GM18517 (cell line): ENCODE measurements around the gene TMEM14A.

Experiments
- ATAC-seq: cut with Tn5 transposase; IDR thresholded peaks from one replicate; pipeline ENCODE4 v1.9.1; 2021; ENCODE audit warnings: mild to moderate bottlenecking, moderate library complexity; ENCODE audit not compliant: unreplicated experiment

Gene TMEM14A, protein sequence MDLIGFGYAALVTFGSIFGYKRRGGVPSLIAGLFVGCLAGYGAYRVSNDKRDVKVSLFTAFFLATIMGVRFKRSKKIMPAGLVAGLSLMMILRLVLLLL

DNA sequence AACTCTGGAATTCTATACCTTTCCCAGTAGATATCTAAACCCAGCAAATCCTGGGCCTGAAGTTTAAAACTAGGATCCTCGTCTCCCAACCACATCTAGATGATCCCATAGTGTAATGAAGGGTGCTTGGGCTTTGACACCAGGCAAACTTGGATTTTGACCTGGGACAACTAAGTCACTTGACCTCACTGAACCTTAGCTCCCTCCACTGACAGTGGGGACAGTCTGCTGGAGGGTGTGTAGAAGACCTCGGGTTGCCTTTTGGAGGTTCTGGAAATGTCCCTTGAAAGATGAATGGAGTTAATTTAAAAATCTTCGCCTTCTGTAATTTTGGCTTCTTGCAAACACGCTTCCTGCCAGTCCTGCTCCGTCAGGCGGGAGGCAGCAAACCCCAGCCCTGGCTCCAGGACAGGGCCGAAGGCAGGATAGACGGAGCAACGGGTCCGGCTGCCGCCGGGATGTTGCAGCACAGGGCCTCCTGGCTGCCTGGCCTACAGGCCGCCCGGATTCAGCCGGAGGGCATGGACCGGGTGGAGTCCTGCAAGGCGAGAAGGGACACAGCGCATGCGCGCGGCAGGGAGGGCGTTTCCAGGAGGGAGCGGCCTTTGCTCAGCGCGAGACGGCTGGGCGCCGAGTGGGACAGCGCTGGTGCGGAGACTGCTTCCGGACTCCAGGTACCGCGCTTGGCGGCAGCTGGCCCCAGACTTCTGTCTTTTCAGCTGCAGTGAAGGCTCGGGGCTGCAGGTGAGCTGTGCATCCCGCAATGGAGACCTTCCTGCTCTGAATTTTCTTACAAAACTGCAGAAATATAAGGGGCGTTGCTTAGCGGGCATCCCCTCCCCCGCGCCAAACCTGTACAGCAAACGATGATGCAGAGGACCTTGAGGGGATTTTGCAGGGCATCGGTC is at the start of gene TMEM14A:
Gene TMEM14A (plus strand): TSS at position 612 of the 908 bp plus-strand sequence. CDS start 5,990 bp downstream, outside the sequence.
- ATAC-seq = peak; percentile 94

DNA sequence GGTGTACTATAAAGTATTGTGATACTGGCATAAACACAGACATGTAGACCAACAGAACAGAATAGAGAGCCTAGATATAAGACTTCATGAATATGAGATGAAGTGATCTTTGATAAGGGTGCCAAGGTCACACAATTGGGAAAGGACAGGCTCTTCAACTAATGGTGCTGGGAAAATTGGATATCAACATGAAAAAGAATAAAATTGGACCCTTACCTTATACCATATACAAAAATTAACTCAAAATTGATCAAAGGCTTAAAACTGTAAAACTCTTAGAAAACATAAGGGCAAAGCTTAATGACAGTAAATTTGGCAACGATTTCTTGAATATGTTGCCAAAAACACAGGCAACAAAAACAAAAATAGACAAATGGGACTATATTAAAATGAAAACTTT is 49.3 kb upstream of the TMEM14A start:
- no peak for ATAC-seq

DNA sequence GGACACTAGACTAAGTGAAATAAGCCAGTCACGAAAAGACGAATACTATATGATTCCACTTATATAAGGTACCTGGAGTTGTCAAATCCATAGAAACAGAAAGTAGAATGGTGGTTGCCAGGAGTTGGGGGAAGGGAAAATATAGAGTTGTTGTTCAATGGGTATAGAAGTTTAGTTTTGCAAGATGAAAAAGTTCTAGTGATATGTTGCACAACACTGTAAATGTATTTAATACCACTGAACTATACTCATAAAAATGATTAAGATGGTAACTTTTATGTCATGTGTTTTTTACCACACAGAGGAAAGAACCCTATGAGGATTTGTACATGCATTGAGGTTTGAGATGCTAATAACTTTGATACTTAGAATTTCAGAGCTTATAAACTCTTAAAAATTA is 48.1 kb upstream of the TMEM14A start:
- no peak for ATAC-seq

DNA sequence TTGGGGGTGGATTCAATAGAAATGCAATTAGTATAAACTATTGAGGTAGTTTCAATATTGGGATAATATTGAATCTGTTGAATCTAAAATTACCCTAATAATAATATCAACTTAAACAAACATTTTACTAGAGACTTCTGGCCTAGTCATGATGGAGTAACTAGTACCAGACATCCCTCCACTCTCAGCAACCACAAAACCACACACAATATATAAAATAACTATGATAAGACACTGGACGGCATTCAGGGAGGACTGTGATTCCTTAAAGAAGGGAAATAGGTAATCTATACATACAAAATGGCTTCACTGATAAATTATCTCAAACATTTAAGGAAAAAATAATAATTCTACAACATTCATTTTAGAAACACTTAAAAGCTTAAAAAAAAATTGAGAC is 38.9 kb upstream of the TMEM14A start:
- ATAC-seq = no peak

DNA sequence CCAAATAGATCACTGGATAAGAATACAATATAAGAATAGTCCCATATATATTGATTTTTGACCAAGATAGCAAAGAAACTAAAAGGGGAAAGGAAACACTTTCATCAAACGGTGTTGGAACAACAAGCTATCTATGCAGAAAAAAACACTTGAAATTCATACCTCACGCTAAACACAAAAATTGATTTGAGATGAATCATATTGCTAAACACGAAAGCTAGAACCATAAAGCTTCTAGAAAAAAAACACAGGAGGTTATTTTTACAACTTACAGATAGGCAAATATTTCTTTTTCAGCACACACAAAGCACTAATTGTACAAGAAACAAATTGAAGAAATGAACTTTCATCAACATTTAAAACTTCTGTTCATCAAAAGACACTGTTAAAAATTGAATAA is 36.7 kb upstream of the TMEM14A start:
- ATAC-seq = no peak

DNA sequence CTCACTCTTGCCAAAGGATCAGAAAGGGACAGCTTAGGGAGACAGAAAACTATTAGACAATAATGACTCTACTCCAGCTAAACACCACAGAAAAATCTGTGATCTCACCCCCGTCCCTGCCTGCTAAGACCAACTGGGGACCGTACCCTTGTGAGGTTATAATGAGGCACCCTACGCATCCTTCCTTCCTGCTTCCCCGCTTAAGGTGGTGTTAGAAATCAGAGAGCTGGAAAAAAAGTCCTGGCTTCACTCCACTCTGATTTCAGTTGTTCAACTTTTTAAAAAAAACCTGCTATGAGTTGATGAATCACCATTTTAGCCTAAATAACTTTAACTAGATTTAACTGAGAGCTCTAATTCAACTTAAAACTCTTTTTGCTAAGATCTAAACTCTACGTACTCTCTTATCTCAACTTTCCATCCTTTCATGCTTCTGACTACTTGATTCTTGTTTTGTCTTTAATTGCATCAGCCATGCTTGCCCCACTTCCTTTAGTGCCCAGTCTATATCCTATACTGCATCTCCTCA is 35.8 kb upstream of the TMEM14A start:
- no peak for ATAC-seq

DNA sequence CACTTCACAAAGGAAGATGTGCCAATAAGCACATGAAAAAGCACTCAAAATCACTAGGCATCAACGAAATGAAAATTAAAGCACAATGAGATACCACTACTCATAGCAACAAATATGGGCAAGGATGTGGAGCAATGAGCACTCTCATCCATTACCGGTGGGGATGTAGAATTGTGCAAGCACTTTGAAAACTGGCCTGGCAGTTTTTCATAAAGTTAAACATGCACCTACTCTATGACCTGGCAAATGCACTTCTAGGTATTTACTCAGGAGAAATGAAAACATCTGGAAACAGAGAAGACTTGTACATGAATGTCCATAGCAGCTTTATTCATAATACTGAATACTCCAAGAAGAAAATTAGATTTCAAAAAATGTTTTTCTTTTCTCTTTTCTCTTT is 34.1 kb upstream of the TMEM14A start:
- ATAC-seq = no peak

DNA sequence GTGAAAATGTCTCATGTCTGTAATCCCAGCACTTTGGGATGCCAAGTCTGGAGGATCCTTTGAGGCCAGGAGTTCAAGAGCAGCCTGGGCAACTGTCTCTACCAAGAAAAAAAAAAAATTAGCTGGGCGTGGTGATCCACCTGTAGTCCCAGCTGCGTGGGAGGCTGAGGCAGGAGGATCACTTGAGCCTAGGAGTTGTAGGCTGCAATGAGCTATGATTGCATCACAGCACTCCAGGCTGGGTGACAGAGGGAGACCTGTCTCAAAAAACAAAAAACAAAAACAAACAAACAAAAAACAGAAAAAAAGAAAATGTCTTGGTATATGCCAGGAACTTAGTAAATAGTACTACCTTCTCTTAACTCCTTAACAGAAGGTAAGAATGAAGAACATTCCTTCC is 31.4 kb upstream of the TMEM14A start:
- ATAC-seq = no peak

DNA sequence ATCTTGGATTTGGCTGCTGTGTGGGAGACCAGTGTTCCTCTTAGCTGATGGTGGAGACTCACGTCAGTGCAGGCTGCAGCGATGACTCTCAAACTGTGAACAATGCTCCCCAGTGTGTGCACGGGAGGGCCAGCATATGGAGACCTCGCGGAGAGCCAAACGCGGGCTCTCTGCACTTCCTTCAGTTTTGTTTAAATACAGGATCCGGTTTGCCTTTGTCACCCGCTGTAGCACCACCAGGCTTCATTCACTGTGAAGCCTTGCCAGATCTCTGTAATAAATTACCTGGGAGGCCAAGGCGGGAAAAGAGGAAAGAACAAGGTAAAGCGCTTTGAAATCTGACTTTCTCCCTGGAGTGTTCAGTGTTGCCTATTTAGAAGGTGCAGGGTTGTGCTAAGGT is 30.7 kb upstream of the TMEM14A start:
- ATAC-seq = no peak

DNA sequence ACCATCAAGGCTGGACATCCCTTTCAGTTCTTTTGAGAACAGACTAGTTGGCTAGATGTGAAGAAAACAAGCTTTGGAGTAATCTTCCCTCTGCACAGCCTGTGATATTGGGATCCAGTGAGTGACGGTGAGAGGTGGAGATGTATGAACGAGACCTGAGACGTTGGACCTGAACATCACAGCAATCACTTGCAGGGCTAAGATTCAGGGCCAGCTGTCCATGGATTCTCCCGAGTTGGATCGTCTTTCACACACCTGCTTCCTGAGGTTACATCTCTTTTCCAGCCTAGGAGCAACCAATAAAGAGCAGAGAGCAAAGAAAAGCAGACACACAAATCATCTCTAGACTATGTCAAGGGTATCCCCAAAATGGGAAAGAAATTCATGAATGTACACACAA is 30.0 kb upstream of the TMEM14A start:
- no peak for ATAC-seq

DNA sequence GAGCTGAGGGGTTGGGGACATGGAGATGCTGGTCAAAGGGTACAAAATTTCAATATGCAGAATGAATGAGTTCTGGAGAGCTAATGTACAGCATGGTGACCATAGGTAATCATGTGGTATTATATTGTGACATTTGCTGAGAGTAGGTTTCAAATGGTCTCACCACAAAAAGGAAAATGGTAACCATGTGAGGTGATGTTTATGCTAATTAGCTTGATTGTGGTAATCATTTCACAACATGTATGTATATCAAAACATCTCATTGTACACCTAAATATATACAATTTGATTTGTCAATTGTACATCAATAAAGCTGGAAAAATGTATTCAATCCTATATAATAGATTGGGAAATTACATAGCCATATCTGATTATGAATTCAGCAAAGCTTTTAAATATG is 29.5 kb upstream of the TMEM14A start:
- ATAC-seq = no peak

DNA sequence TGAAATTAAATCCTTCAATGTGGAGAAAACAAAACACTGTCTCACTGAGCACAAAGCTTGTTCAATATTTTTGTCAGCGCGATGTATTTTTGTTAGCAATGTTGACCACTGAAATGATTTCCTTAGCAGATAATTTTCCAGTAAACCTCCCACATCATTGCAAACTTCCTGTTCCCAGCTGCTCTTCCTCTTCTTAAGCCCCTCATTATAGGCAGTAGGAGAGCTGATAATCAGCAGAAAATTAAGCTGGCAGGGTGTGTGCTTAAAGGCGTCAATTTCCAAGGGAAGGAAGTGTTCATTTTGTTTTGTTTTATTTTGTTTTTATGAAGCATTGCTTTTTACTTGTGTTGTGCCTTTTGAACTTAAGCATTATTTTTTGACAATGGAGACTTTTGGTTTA is 29.1 kb upstream of the TMEM14A start:
- no peak for ATAC-seq

DNA sequence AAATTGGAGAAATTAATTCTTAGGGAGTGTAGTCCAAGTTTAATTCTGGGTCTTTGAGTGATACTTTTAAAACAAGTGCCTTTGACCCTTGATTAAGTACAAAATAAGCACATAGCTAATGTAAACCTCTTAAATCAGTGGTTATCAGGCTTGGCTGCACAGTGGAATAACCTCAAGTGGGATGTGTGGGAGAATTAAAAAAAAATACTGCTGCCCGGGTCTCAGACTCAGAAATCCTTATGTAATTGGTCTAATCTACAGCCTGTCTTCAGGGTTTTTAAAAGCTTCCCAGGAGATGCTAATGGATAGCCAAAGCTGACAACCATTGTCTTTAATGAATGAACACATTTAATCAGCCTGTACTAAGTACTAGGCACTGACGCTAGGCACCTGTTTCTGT is 28.5 kb upstream of the TMEM14A start:
- no peak for ATAC-seq

DNA sequence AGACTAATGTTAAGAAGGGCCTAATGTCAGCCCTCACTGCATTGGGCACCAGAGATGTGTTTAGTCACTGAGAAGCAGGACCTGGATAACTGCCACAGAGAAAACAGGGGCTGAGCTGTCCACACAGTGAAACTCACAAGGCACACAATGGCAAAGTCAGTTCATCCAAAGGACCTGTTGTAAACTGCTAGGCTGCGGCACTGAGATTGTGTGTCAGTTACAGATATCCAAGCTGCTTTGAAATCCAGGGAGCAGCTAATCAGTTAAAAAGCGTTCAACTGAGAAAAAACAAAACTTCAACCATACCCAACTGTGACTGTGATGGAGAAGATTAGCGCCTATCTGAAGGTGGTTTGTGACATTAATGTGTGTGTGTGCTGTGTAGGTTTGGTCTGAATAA is 27.8 kb upstream of the TMEM14A start:
- ATAC-seq = no peak

DNA sequence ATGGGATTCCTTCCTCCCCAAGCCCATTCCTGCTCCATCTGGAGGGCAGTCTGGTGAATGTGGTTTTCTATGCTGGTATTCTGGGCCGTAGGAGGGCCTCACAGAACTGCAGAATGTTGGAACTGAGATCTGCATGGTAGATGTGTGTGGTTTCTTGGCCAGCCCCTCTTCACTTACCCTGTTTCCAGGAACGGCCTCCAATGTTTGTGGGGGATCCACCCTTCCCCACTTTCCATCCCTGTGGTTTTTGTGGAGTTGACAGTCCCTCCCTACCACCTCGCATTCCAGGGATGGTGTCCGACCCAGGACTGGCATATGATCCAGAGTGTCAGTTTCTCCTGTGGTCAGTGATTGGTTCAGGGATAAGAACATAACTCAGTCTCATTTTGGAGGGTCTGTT is 26.7 kb upstream of the TMEM14A start:
- no peak for ATAC-seq

DNA sequence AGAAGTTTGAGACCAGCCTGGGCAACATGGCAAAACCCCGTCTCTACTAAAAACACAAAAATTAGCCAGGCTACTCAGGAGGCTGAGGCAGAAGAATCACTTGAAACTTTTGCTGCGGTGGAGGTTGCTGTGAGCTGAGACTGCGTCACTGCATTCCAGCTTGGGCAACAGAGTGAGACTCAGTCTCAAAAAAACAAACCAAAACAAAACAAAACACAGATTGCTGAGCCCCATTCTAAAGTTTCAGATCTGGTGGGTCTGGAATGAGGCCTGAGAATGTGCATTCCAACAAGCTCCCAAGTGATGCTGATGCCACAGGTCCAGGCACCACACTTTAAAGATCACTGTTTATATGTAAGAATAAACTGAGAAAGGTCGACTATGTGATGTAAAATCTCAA is 24.9 kb upstream of the TMEM14A start:
- no peak for ATAC-seq

DNA sequence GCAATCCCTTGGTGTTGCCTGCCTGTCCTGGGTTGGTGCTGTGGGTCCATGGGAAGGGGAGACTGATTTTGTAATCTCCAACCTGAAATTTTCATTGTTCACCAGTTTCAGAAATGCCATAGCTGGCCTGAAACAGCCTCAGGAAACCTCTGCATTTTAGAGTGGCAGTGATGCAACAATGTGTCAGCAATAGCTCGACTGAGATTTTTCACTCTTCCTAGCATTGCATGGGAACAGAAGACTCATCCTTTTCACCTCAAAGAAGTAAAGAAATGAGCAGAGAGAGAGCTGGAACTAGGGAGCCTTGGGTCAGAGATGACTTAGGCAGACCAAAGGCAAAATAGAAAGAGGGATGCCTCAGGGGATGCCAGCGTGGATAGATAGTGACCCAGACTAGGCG is 23.7 kb upstream of the TMEM14A start:
- no peak for ATAC-seq

DNA sequence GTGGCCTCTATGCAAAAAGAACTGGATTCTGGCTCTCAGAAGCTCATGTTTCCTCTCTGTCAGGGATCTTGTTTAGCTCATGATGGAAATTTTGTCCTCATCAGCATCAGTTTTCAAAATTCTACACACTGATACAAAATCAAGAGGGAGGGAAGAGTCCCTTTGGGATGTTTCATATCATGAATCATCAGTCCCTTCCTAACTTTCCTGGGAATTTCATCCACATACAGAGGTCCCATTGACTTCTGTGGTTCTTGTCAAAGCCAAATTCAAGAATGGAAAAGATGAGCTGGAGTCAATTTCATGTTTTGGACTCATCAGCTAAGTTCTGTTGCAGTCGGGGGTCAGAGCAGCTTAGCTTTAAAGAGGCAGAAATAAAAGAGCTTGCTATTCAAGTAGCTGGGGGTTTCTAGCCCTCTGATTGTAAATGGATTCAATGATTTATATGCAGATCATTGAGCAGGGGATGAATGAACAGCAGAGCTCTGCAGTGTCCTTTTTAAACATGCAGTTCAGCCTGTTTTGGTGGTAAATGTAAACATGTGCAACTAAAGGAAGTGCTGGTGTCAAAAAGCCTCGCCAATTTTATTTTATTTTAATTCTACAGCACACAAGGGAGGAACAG is 21.3 kb upstream of the TMEM14A start:
- ATAC-seq = no peak

DNA sequence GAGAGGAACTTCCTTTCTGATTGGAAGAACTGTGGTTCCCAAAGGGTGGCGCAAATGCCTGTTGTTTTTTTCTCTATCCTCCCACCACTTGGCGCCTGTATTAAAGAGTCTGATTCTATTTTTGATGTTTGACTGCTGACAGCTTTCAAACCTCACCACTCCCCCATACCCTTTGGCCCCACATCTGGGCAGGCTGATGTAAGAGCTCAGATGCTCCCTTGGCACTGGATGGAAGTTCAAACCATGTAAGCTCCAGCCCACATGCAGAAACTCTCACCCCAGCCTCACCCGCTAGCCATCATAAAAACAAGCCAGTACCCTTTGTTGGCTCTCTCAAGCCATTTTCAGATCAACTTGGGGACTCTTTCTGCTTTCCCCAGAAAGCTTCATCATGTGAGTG is 20.0 kb upstream of the TMEM14A start:
- ATAC-seq = no peak

DNA sequence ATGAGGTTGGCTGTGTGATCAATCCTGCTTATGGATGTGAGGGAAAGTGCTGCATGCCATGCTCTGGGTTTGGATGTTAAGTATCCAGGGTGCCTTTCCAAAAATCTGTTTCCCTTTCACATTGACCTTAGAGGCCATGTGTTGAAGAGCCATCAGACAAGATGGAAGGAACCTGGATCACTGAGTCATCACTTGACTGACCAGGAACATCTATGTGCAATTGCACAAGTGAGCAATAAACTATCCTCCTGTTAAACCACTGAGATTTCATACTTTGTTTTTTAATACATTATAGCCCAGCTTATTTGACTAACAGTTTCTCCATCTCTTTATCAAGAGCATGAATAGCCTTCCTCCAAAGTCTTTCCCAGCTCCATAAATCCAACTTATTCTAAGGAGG is 17.8 kb upstream of the TMEM14A start:
- ATAC-seq = no peak

DNA sequence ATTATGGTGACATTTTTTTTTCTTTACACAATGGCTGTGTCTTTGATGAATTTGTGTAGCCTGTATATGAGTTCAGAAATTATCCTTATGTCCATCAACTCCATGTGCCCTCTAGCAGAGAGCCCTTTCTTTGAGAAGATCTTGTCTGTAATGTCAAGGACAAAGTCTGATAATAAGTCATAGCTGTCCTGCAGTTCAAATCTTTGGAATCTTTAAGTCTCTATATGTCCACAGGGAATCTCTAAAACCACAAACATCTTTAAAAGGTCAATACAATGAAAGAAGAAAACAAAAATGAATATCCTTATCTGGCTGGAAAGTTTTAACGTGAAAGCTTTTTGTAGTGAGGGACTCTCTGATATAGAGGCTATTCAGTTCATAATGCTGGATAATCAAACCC is 16.9 kb upstream of the TMEM14A start:
- ATAC-seq = no peak

DNA sequence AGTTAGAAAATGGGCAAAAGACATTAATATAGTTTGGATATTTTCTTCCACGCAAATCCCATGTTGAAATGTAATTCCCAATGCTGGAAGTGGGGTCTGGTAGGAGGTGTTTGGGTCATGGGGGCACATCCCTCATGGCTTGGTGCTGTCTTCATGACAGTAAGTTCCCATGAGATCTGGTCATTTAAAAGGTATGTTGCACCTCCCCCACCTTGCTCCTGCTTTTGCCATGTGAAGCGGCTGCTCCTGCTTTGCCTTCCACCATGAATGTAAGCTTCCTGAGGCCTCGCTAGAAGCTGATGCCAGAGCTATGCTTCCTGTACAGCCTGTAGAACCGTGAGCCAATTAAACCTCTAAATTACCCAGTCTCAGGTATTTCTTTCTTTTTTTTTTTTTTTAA is 16.3 kb upstream of the TMEM14A start:
- no peak for ATAC-seq
